GM12801 (cell line): Measurements from ENCODE around the gene MRNIP.

ENCODE experiments used
- CTCF ChIP-seq: IDR thresholded peaks from one replicate; pipeline ENCODE4 v1.5.1; 2011; ENCODE audit warnings: control low read depth; ENCODE audit not compliant: insufficient read length; ENCODE audit errors: extremely low read depth

MRNIP gene

GRCh38 chr5:179791881-179792611 is 66.6 kb downstream of the MRNIP start:
- TF ChIP-seq CTCF, result no peak

GRCh38 chr5:179788193-179788854 is 70.3 kb downstream of the MRNIP start:
- no peak for TF ChIP-seq CTCF
